Stimulated activated naive CD8-positive, alpha-beta T cell treated with anti-CD3 and anti-CD28 coated beads, Interleukin-15, Interleukin-2, amounts not matched to agents 100 ng/mL and 50 ng/mL, for 24 hours (primary cell): ENCODE data around the gene ARSG.
"Not testable (repeated sequence)": the region's sequence is repeated elsewhere in the genome, so short reads cannot be mapped to it uniquely, and the experiment has no call there.

Source experiments
- H3K27ac Mint-ChIP-seq: one replicate; pipeline ENCODE4 v1.8.0; 2021; ENCODE audit warnings: mild to moderate bottlenecking, mixed read lengths
- H3K27me3 Mint-ChIP-seq: one replicate; pipeline ENCODE4 v1.8.0; 2021; ENCODE audit warnings: mixed read lengths
- H3K36me3 Mint-ChIP-seq: one replicate; pipeline ENCODE4 v1.8.0; 2021; ENCODE audit warnings: low read depth, mixed read lengths
- H3K4me1 Mint-ChIP-seq: one replicate; pipeline ENCODE4 v1.8.0; 2021; ENCODE audit warnings: low read depth, mixed read lengths
- H3K4me3 Mint-ChIP-seq: one replicate; pipeline ENCODE4 v1.8.0; 2021; ENCODE audit warnings: mild to moderate bottlenecking, mixed read lengths
- H3K9me3 Mint-ChIP-seq: one replicate; pipeline ENCODE4 v1.8.0; 2021; ENCODE audit warnings: mixed read lengths

The ARSG gene

DNA sequence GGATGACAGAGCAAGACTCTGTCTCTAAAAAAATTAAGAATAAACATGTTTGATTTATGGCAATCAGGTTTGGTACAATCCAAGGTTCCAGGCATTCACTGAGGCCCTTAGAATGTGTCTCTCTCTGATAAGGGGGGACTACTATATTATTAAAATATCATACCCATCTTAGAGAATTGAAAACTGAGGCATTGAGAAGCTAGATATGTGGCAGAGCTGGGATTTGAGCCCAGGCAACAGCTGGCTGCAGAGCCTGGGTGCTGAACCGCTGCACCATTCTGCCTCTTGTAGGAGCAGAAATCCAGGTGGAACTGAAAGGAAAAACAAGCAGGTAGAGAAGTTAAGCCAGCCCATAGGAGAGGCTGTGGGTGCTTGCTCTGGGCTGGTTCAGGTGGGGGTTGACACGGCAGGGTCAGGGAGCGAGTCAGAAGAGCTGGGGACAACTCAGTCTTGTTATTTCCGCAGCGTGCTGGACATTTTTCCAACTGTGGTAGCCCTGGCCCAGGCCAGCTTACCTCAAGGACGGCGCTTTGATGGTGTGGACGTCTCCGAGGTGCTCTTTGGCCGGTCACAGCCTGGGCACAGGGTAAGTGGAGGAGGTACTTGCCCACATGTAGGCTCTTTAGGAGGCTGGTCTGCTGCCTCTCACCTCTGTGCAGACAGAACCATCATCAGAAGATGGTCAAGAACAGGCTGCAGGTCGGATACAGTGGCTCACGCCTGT, 103.5 kb downstream of the ARSG start:
- Mint-ChIP-seq H3K27me3 (no peaks in the 10 kb centered on the region), H3K4me3 (no peak overlapping the region), H3K36me3 (peaks cover 12% of the 10 kb centered on the region), H3K27ac (no peak overlapping the region), H3K9me3 (no peaks in the 10 kb centered on the region), H3K4me1 (peaks cover 24% of the 10 kb centered on the region)

DNA sequence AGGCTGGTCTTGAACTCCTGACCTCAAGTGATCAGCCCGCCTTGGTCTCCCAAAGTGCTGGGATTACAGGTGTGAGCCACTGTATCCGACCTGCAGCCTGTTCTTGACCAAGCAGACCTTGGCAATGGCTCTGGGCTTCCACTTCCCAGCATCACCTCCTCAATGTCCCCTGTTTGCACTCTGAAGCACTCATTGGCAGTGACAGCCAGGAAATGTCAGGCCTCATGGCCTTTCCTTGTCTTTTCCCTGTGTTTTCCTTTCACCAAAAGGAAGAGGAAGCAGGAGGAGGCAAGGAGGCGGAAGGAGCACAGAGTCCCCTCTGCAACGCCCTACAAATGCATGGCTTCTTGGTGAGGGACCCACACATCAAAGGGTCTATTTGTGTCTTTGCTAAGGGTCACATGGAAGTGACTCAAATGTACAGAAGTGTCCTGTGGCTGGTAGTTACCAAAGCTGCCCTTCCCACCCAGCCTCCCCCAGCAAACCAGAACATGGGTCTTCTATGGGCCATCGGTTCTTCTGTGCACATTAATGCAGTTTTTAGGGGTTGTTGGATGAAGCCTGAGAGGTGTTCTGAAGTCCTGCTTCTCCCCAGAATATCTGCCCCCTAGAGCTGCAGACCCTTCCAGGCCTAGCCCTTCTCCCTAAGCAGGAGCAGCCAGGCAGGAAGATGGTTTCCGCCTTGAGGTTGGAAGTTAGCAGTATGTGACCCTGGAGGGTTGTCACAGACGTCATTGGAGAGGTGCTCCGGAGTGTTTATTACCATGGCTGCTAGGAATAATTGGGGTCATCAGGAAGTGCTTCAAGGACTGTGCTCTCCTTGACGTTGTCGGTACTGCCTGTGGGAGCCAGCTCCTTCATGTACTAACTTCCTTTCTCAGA, 105.2 kb downstream of the ARSG start:
- Mint-ChIP-seq H3K36me3 (peaks cover 12% of the 10 kb centered on the region), H3K27me3 (no peaks in the 10 kb centered on the region), H3K4me1 (peaks cover 40% of the 10 kb centered on the region), H3K9me3 (no peaks in the 10 kb centered on the region), H3K27ac (peak overlapping the region; percentile 15), H3K4me3 (no peak overlapping the region)

DNA sequence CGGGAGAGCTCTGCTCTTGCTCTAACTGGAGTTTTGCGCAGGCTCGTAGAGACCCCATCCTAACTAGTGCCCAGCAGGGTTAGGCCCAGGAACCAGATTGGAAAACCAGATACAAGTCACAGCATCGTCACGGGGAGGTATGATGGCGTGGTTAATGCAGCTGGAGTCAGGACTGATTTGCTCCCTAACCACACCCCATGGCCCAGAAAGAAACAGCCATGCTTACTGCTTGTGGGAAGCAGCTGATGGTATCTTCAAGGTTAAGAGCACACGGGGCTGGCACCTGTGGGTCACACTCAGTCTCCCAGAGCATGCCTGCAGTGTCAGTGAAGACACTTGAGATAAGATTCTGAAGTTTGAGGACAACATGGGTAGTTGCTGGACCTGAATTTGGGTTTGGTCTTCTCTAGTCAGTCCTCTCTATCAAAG, 105.8 kb downstream of the ARSG start:
- peaks cover 12% of the 10 kb centered on the region for H3K36me3 Mint-ChIP-seq
- no peaks in the 10 kb centered on the region for H3K27me3 Mint-ChIP-seq
- peaks cover 41% of the 10 kb centered on the region for H3K4me1 Mint-ChIP-seq
- H3K27ac Mint-ChIP-seq, result peak overlapping the region; percentile 15
- no peaks in the 10 kb centered on the region for H3K9me3 Mint-ChIP-seq
- H3K4me3 Mint-ChIP-seq, result no peak overlapping the region

DNA sequence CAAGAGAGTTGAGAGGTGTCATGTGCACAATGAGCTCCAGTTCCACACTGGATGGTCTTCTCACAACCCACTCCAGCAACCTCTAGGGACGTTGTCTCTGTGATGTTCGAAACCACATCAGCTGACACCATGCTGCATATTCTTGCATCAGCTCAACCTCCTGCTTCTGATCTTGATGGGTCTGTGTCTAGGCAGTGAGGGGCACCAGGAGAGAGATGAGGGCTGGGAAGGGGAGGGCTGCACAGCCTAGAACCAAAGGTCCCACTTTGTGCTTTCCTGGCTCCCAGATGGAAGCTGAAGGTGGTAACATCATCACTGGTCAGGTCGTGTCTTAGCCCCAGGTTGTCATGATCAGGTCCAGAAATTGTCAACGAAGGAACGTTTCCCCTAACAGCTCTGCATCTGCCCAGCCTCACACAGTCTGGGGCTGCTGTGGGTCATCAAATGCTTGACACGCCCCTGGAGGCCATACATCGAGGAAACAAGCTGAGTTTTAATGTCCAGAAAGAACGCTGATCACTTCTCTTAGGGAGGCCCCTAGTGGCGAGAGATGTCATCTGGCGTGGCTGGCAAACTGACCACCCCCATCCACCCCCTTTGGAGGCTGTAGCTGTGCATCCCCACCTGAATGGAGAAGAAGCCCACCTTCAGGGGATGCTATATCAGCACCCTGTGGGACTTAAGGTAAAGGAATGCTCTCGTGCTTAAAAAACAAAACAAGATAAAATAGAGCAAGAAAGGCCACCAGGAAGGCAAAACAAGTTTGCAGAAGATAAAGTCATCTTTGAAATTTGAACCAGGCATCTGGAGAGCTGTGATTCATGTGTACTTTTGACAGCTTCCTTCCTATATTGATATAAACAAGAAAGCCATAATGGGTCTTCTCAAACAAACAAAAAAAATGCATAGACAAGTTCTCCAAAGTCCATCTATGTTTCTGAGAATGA, 107.7 kb downstream of the ARSG start:
- H3K36me3 Mint-ChIP-seq, result peaks cover 10% of the 10 kb centered on the region
- H3K4me3 Mint-ChIP-seq, result peak overlapping the region; percentile 51
- no peaks in the 10 kb centered on the region for H3K27me3 Mint-ChIP-seq
- no peaks in the 10 kb centered on the region for H3K9me3 Mint-ChIP-seq
- peak overlapping the region; percentile 85 for H3K27ac Mint-ChIP-seq
- peaks cover 41% of the 10 kb centered on the region for H3K4me1 Mint-ChIP-seq

DNA sequence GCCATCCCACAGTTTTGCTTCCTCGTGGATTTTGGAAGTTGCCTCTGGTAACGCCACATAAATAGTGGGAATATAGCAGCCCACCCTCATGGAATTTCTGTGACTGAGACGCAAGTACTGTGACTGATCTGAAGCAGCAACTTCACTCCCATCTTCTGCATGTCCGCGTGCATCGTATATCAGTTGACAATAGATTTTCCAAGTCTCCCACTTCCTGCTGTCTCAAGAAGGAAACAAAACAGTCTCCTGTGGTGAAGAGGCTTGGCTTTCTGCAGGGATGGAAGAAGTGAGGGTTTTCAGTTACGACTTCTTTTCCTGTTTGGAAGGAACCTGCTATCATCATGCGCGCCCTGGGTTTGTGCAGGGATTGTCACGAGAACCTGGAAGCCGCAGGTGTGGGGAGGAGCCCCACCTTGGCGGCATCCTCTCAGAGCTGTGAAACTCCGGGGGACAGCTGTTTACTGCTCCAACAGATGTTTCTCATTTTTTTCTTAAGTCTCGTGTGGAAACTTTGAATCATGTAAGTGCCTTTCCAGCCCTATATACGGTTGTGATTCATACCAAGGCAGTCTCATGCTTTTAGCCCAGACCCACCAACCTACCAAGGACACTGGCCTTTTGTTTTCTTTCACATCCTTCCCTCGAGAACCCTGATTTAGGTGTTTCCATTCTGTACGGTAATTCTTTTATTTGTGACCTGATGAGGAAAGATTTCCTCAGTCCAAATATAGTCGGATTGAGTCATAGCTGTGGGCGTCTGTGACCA, 108.5 kb downstream of the ARSG start:
- Mint-ChIP-seq H3K27ac (peak overlapping the region; percentile 85), H3K27me3 (no peaks in the 10 kb centered on the region), H3K4me3 (peak overlapping the region; percentile 53), H3K4me1 (peaks cover 41% of the 10 kb centered on the region), H3K36me3 (peaks cover 12% of the 10 kb centered on the region), H3K9me3 (no peaks in the 10 kb centered on the region)

DNA sequence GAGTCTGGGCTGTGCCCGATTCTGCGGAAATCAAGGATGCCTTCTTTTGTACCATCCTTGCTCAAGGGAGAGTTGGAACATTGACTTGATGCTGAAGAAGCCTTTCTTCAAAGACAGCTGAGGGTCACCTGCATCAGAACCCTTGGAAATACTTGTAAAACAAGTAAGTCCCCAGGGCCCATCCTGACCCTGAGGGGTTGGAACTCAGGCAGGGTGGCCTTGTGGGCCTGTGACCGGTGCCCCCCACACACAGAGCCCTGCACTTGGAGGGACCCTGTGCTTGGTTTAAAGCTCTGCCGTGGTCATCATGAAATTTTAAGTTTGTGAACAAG, 109.1 kb downstream of the ARSG start:
- peaks cover 13% of the 10 kb centered on the region for H3K36me3 Mint-ChIP-seq
- peak overlapping the region; percentile 53 for H3K4me3 Mint-ChIP-seq
- H3K9me3 Mint-ChIP-seq, result peaks cover 4% of the 10 kb centered on the region
- peak overlapping the region; percentile 85 for H3K27ac Mint-ChIP-seq
- no peaks in the 10 kb centered on the region for H3K27me3 Mint-ChIP-seq
- peaks cover 41% of the 10 kb centered on the region for H3K4me1 Mint-ChIP-seq

DNA sequence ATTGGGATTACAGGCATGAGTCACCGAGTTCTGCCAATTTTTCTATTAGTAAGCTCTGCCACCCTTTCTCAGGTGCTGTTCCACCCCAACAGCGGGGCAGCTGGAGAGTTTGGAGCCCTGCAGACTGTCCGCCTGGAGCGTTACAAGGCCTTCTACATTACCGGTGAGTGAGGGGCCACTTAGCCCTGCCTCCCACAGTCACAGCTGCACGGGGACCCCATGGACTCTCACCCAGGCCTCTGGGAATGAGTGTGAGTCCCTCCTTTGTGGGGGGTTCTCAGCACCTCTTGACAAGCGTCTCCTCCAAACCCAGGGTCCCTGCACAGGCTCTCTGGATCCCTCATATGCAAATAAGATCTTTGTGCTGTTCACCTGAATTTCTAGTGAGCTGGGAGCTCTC, 110.0 kb downstream of the ARSG start:
- Mint-ChIP-seq H3K27ac (peak overlapping the region; percentile 85), H3K27me3 (no peaks in the 10 kb centered on the region)

DNA sequence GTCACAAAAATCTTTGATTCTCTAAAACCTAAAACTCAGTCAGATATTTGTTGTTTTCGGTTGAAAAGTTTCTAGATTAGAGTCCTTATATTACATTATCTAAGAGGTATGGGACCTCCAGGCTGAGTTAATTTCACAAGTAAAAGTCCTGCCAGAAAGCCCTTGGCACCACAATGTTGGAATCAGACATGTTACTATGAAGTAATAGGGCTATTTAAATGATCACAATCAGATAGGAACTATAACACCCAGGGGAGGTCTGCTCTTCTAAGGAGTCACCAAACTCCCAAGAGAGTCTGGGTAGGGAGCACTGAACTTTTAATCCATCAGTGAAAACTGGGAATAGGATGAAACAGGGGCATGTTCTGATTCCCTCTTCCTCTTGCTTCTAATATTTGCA, 111.8 kb downstream of the ARSG start:
- Mint-ChIP-seq H3K4me3 (no peak overlapping the region), H3K4me1 (peaks cover 32% of the 10 kb centered on the region), H3K27ac (no peak overlapping the region), H3K36me3 (peaks cover 23% of the 10 kb centered on the region), H3K27me3 (no peaks in the 10 kb centered on the region), H3K9me3 (peaks cover 15% of the 10 kb centered on the region)

More for the DNA sequence above, 110.0 kb downstream of the ARSG start:
- peaks cover 15% of the 10 kb centered on the region for H3K36me3 Mint-ChIP-seq
- peaks cover 41% of the 10 kb centered on the region for H3K4me1 Mint-ChIP-seq
- peaks cover 4% of the 10 kb centered on the region for H3K9me3 Mint-ChIP-seq
- no peak overlapping the region for H3K4me3 Mint-ChIP-seq

DNA sequence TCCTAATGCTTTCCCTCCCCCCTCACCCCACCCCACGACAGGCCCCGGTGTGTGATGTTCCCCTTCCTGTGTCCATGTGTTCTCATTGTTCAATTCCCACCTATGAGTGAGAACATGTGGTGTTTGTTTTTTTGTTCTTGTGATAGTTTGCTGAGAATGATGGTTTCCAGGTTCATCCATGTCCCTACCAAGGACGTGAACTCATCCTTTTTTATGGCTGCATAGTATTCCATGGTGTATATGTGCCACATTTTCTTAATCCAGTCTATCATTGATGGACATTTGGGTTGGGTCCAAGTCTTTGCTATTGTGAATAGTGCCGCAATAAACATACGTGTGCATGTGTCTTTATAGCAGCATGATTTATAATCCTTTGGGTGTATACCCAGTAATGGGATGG, 112.5 kb downstream of the ARSG start:
- peaks cover 23% of the 10 kb centered on the region for H3K36me3 Mint-ChIP-seq
- not testable (repeated sequence) for H3K27me3 Mint-ChIP-seq, H3K4me3 Mint-ChIP-seq, H3K27ac Mint-ChIP-seq
- H3K9me3 Mint-ChIP-seq, result peaks cover 15% of the 10 kb centered on the region
- peaks cover 27% of the 10 kb centered on the region for H3K4me1 Mint-ChIP-seq

DNA sequence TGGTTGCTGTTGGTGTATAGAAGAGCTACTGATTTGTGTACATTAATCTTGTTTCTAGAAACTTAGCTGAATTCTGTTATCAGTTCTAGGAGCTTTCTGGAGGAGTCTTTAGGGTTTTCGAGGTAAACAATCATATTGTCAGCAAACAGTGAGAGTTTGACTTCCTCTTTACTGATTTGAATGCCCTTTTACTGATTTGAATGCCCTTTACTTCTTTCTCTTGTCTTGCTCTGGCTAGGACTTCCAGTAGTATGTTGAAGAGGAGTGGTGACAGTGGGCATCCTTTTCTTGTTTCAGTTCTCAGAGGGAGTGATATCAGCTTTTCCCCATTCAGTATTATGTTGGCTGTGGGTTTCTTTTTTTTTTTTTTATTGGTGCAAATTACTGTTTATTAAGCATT, 116.4 kb downstream of the ARSG start:
- H3K4me1 Mint-ChIP-seq, H3K4me3 Mint-ChIP-seq, H3K27me3 Mint-ChIP-seq, H3K27ac Mint-ChIP-seq: not testable (repeated sequence)
- peaks cover 23% of the 10 kb centered on the region for H3K36me3 Mint-ChIP-seq
- H3K9me3 Mint-ChIP-seq, result peaks cover 15% of the 10 kb centered on the region

DNA sequence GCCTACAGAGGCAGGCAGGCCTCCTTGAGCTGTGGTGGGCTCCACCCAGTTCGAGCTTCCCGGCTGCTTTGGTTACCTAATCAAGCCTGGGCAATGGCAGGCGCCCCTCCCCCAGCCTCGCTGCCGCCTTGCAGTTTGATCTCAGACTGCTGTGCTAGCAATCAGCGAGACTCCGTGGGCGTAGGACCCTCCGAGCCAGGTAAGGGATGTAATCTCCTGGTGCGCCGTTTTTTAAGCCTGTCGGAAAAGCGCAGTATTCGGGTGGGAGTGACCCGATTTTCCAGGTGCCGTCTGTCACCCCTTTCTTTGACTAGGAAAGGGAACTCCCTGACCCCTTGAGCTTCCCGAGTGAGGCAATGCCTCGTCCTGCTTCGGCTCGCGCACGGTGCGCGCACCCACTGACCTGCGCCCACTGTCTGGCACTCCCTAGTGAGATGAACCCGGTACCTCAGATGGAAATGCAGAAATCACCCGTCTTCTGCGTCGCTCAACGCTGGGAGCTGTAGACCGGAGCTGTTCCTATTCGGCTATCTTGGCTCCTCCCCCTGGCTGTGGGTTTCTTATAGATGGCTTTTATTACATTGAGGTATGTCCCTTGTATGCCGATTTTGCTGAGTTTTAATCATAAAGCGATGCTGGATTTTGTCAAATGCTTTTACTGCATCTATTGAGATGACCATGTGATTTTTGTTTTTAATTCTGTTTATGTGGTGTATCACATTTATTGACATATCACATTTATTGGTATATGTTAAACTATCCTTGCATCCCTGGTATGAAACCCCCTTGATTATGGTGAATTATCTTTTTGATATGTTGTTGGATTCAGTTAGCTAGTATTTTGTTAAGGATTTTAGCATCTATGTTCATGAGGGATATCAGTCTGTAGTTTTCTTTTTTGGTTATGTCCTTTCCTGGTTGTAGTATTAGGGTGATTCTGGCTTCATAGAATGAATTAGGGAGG, 122.6 kb downstream of the ARSG start:
- H3K27ac Mint-ChIP-seq, result peak overlapping the region; percentile 86
- H3K4me3 Mint-ChIP-seq, result peak overlapping the region; percentile 91
- H3K36me3 Mint-ChIP-seq, H3K9me3 Mint-ChIP-seq, H3K27me3 Mint-ChIP-seq: not testable (repeated sequence)
- peaks cover 25% of the 10 kb centered on the region for H3K4me1 Mint-ChIP-seq

DNA sequence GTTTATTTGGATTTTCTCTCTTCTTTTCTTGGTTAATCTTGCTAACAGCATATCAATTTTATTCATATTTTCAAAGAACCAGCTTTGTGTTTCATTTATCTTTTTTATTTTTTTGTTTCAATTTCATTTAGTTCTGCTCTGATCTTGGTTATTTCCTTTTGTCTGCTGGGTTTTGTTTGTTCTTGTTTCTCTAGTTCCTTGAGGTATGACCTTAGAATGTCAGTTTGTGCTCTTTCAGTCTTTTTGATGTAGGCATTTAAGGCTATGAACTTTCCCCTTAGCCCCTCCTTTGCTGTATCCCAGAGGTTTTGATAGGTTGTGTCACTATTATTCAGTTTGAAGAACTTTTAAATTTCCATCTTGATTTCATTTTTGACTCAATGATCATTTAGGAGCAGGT, 123.6 kb downstream of the ARSG start:
- Mint-ChIP-seq H3K4me1 (peaks cover 25% of the 10 kb centered on the region), H3K27ac (peak overlapping the region; percentile 86), H3K4me3 (peak overlapping the region; percentile 91)
- H3K9me3 Mint-ChIP-seq, H3K36me3 Mint-ChIP-seq, H3K27me3 Mint-ChIP-seq: not testable (repeated sequence)

DNA sequence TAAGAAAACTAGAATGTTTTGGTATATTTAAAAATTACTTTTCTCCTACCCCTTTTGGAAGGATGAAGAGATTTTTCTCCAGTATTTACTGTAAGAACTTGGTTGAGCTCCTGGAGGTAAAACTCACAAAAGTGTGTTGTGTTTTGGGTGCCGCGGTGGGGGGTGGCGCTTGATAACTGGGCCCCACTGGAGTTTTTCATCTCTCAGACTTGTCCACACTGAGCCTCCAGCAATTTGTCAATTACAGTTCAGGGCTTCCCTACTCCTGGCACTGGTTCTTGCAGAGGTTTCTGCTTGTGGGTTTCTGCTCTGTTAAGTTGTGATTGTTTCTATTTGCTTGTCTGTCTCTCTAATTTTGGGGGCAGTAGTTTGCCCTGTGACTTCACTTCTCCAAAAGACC, 126.0 kb downstream of the ARSG start:
- H3K27ac Mint-ChIP-seq, result no peak overlapping the region
- no peak overlapping the region for H3K4me3 Mint-ChIP-seq
- H3K9me3 Mint-ChIP-seq, result no peaks in the 10 kb centered on the region
- peaks cover 25% of the 10 kb centered on the region for H3K4me1 Mint-ChIP-seq
- H3K27me3 Mint-ChIP-seq, result no peaks in the 10 kb centered on the region
- H3K36me3 Mint-ChIP-seq, result peaks cover 11% of the 10 kb centered on the region
